ENCODE measurements around the gene RNF7.

The RNF7 gene

DNA sequence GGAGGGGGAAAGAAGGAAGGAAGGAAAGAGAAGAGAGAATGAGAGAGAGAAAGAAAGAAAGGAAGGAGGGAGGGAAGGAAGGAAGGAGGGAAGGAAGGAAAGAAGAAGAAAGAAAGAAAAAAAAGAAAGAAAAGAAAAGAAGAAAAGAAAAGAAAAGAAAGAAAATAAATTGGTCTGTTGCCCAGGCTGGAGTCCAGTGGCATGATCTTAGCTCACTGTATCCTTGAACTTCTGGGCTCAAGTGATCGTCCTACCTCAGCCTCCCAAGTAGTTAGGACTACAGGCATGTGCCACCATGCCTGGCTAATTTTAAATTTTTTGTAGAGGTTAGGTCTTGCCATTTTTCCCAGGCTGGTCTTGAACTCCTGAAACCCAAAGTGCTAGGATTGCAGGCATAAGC, 11.6 kb upstream of the RNF7 start:
- H3K4me3 ChIP-seq, result no peak overlapping the region
- no peaks in the 10 kb centered on the region for H3K36me3 ChIP-seq
- no peaks in the 10 kb centered on the region for H3K27me3 ChIP-seq
- H3K27ac ChIP-seq, result no peak overlapping the region
- no peak overlapping the region for H3K9ac ChIP-seq
- no peak for TF ChIP-seq Cebpa-rat (IDR thresholded peaks at IDR 0.05)
- peak overlapping the region in 1 of 11 experiments; percentile 9; a peak in 1 of 22 replicates for H3K4me2 ChIP-seq
- H3K9me3 ChIP-seq (replicated peaks in 1 of 11), result no peaks in the 10 kb centered on the region
- H4K20me1 ChIP-seq, result no peaks in the 10 kb centered on the region
- peaks cover 0 to 10% (median 1%) of the 10 kb centered on the region in 10 experiments; a peak in 6 of 20 replicates for H3K4me1 ChIP-seq

DNA sequence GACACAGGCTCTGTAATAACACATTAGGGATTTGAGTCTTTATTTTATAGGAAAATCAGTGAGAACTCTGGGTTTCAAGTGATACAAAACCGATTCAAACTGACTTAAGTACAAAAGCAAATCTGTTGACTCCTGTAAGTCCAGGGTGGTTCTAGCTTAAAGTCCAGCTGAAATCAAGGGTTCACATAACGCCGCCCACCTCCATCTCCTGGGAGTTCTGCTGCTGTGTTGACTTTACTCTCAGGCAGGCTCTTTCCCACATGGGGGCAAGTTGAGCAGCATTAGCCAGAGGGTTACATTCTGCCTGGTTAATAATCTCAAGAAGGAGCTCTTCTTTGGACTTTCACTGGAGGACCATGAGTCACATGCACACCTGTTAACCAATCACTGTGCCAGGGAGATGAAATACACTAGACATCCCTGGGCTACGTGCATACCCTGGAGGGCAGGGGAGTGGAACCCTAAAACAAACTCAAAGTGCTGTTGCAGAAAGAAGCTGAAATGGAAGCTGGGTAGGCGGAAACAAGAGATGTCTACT, 9.7 kb upstream of the RNF7 start:
- Histone ChIP-seq H3K9ac (no peak overlapping the region), H4K20me1 (no peaks in the 10 kb centered on the region), H3K4me1 (peaks cover 0 to 10% (median 1%) of the 10 kb centered on the region in 10 experiments; a peak in 6 of 20 replicates), H3K4me2 (no peak overlapping the region), H3K9me3 (replicated peaks in 1 of 11) (no peaks in the 10 kb centered on the region), H3K27me3 (no peaks in the 10 kb centered on the region), H3K27ac (no peak overlapping the region), H3K36me3 (no peaks in the 10 kb centered on the region), H3K4me3 (no peak overlapping the region)
- TF ChIP-seq Cebpa-rat (IDR thresholded peaks at IDR 0.05), result no peak

GRCh38 chr3:141729240-141729639, 8.9 kb upstream of the RNF7 start:
- no peaks in the 10 kb centered on the region for H3K9me3 ChIP-seq (replicated peaks in 1 of 11)
- no peak overlapping the region for H3K27ac ChIP-seq
- H3K9ac ChIP-seq, result no peak overlapping the region
- H3K4me2 ChIP-seq, result no peak overlapping the region
- peaks cover 0 to 10% (median 1%) of the 10 kb centered on the region in 10 experiments; a peak in 6 of 20 replicates for H3K4me1 ChIP-seq
- H4K20me1 ChIP-seq, result no peaks in the 10 kb centered on the region
- H3K27me3 ChIP-seq, result no peaks in the 10 kb centered on the region
- TF ChIP-seq Cebpa-rat (IDR thresholded peaks at IDR 0.05), result no peak
- H3K4me3 ChIP-seq, result no peak overlapping the region
- H3K36me3 ChIP-seq, result no peaks in the 10 kb centered on the region

DNA sequence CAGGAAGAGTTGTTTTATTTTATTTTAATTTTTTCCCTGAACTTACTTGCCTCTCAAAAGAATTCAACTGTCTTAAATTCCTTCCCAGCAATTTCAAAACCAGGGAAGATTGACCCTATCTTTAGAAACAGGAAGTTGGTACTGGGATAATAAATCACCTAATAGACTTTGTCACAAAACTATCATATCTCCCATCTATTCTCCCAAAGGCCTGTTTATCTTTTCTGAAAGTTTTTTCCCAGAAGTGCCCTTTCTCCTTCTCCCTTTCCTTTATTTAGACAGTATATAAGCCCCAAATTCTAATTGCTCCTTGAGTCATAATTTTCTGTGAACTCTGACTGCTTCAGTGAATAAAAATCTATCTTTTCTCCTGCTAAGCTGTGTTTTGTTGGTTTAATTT, 2.9 kb upstream of the RNF7 start:
- no peak overlapping the region for H3K9ac ChIP-seq
- no peak overlapping the region for H3K27ac ChIP-seq
- H3K4me1 ChIP-seq, result peaks cover 9 to 18% (median 15%) of the 10 kb centered on the region in 10 experiments
- no peak for TF ChIP-seq Cebpa-rat (IDR thresholded peaks at IDR 0.05)
- H3K4me2 ChIP-seq, result no peak overlapping the region
- no peak overlapping the region for H3K4me3 ChIP-seq
- H3K36me3 ChIP-seq, result no peaks in the 10 kb centered on the region
- no peaks in the 10 kb centered on the region for H3K27me3 ChIP-seq
- no peaks in the 10 kb centered on the region for H3K9me3 ChIP-seq (replicated peaks in 1 of 11)
- peaks cover 0 to 10% (median 7%) of the 10 kb centered on the region in 11 experiments; a peak in 10 of 22 replicates for H4K20me1 ChIP-seq

DNA sequence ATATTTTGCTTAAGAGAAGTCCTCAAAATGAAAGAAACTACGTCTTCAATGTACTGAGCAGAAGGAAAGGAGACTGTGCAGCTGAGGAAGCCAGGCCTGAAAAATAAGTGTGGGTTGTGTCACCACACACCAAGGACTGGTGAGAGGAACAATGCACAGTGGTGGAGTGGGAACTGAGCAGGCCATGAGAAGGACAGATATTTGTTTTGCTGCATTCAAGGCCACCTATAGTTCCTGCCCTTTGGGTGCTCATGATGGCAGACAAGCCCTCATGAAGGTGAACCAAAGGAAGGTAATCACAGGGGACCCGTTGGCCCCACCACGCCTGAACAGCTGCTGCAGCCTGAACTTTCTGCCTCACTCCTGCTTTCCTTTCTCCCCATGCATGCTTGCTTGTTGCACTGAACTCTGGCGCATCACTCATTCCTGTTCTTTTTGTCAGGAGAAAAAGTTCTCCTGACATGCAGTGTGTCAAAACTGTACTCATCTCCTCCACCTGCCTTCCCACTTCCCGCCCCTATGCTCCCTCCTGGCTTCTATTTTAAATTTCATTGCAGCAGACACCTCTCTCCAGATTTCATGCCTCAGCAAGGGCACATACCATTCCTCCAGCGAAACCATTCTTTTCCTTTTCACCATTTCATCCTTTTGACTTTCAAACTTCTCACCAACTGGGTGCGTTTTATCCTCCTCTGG, 2.2 kb upstream of the RNF7 start:
- Histone ChIP-seq H3K36me3 (peaks cover 0 to 4% (median 0%) of the 10 kb centered on the region in 11 experiments; a peak in 5 of 22 replicates), H3K4me1 (peaks cover 16 to 26% (median 23%) of the 10 kb centered on the region in 10 experiments), H3K27ac (no peak overlapping the region), H4K20me1 (peaks cover 3 to 17% (median 15%) of the 10 kb centered on the region in 11 experiments; a peak in 19 of 22 replicates), H3K4me3 (no peak overlapping the region), H3K9me3 (replicated peaks in 1 of 11) (no peaks in the 10 kb centered on the region), H3K4me2 (no peak overlapping the region), H3K27me3 (no peaks in the 10 kb centered on the region), H3K9ac (no peak overlapping the region)
- TF ChIP-seq Cebpa-rat (IDR thresholded peaks at IDR 0.05), result no peak

- no peak overlapping the region for H3K9ac ChIP-seq
- peak overlapping the region in 6 of 11 experiments; percentile 4 to 71 (median 52); a peak in 9 of 22 replicates for H3K4me2 ChIP-seq
- H3K9me3 ChIP-seq (replicated peaks in 1 of 11), result no peaks in the 10 kb centered on the region
- peaks cover 13 to 29% (median 26%) of the 10 kb centered on the region in 11 experiments; a peak in 20 of 22 replicates for H4K20me1 ChIP-seq
- TF ChIP-seq Cebpa-rat (IDR thresholded peaks at IDR 0.05), result no peak
- H3K36me3 ChIP-seq, result peaks cover 0 to 13% (median 0%) of the 10 kb centered on the region in 11 experiments; a peak in 6 of 22 replicates
- H3K4me1 ChIP-seq, result peaks cover 22 to 36% (median 30%) of the 10 kb centered on the region in 10 experiments
- H3K27me3 ChIP-seq, result no peaks in the 10 kb centered on the region
- no peak overlapping the region for H3K4me3 ChIP-seq
- H3K27ac ChIP-seq, result peak overlapping the region in 1 of 11 experiments; percentile 92; a peak in 1 of 22 replicates
These were observed 1.0 kb upstream of the RNF7 start for GRCh38 chr3:141737093-141737492.

DNA sequence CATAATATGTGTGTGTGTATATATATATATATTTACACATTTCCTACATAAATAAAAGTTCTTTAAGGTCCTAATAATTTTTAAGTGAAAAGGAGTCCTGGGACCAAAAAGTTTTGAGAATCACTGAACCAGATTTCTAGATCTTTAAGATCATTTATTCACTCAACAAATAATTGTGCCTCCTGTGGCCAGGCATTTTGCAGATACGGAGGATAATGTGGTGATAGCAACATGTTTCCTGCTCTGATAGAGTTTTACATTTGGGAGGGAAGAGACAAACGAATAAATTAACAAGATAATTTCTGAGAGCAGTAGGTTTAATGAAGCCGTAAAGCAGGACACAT, 448 bp upstream of the RNF7 start:
- Histone ChIP-seq H3K4me1 (peaks cover 22 to 39% (median 30%) of the 10 kb centered on the region in 10 experiments), H3K4me3 (peak overlapping the region; percentile 81 to 97 (median 96); a peak in 16 of 20 replicates), H3K36me3 (peaks cover 3 to 17% (median 4%) of the 10 kb centered on the region in 11 experiments; a peak in 18 of 22 replicates), H4K20me1 (peaks cover 18 to 34% (median 32%) of the 10 kb centered on the region in 11 experiments; a peak in 20 of 22 replicates), H3K27ac (peak overlapping the region; percentile 58 to 97 (median 90); a peak in 20 of 22 replicates), H3K27me3 (no peaks in the 10 kb centered on the region), H3K9ac (peak overlapping the region; percentile 52 to 97 (median 91); a peak in 21 of 22 replicates), H3K9me3 (replicated peaks in 1 of 11) (no peaks in the 10 kb centered on the region), H3K4me2 (peak overlapping the region; percentile 21 to 82 (median 64); a peak in 19 of 22 replicates)
- no peak for TF ChIP-seq Cebpa-rat (IDR thresholded peaks at IDR 0.05)

DNA sequence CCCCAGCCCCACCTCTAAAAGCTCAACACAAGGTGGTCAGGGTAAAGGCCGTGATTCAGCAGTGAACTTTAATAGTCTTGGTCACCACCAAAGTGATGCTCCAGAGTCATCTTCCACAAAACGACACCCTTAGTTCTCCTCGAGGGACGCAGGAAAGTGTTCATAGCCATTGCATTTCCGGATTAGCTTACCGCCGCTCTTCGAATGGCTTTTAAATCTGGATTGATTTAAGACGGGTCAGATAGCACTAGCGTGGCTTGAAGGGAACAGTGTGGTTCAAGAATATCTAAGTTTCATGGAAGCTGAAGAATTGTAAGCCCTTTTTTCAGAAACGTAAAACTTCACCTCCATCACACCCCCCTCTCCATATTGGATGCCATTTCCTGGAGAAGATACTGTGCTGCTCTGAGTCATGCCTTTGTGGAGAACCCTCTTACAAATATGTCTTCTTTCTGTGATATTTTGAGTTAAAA, 829 bp downstream of the RNF7 start:
- H3K36me3 ChIP-seq, result peaks cover 13 to 30% (median 16%) of the 10 kb centered on the region in 11 experiments; a peak in 21 of 22 replicates
- peaks cover 22 to 51% (median 30%) of the 10 kb centered on the region in 10 experiments for H3K4me1 ChIP-seq
- peak overlapping the region; percentile 91 to 98 (median 96) for H3K9ac ChIP-seq
- TF ChIP-seq Cebpa-rat (IDR thresholded peaks at IDR 0.05), result no peak
- H4K20me1 ChIP-seq, result peaks cover 27 to 47% (median 45%) of the 10 kb centered on the region in 11 experiments; a peak in 20 of 22 replicates
- H3K27ac ChIP-seq, result peak overlapping the region; percentile 82 to 97 (median 94)
- peak overlapping the region; percentile 81 to 97 (median 96) for H3K4me3 ChIP-seq
- peak overlapping the region; percentile 71 to 95 (median 91) for H3K4me2 ChIP-seq
- H3K27me3 ChIP-seq, result no peaks in the 10 kb centered on the region
- no peaks in the 10 kb centered on the region for H3K9me3 ChIP-seq (replicated peaks in 1 of 11)

- Histone ChIP-seq H4K20me1 (peaks cover 35 to 55% (median 53%) of the 10 kb centered on the region in 11 experiments; a peak in 20 of 22 replicates), H3K27ac (peak overlapping the region; percentile 82 to 97 (median 94); a peak in 21 of 22 replicates), H3K9me3 (replicated peaks in 1 of 11) (no peaks in the 10 kb centered on the region), H3K4me2 (peak overlapping the region; percentile 71 to 95 (median 91)), H3K4me1 (peaks cover 22 to 57% (median 30%) of the 10 kb centered on the region in 10 experiments), H3K36me3 (peaks cover 21 to 38% (median 24%) of the 10 kb centered on the region in 11 experiments; a peak in 21 of 22 replicates), H3K4me3 (peak overlapping the region; percentile 81 to 97 (median 96)), H3K9ac (peak overlapping the region; percentile 91 to 98 (median 96)), H3K27me3 (no peaks in the 10 kb centered on the region)
- no peak for TF ChIP-seq Cebpa-rat (IDR thresholded peaks at IDR 0.05)
These were observed 1.6 kb downstream of the RNF7 start for GRCh38 chr3:141739731-141740130.
